Stimulated activated CD8-positive, alpha-beta memory T cell treated with anti-CD3 and anti-CD28 coated beads, Interleukin-15, amount 100 ng/mL, for 24 hours (primary cell): ENCODE measurements around the gene GASK1A.
A peak's percentile ranks its signal among the peaks of the same experiment; 100 is the strongest.

Experiments
- DNase-seq: peaks from one replicate; pipeline ENCODE4 v3.0.0-alpha.2; 2020; ENCODE audit warnings: low read depth

The GASK1A gene

GRCh38 chr3:43090238-43090637, 111.1 kb downstream of the GASK1A start:
- DNase-seq = no peak

GRCh38 chr3:43091481-43091880, 112.4 kb downstream of the GASK1A start:
- no peak for DNase-seq

GRCh38 chr3:43093006-43093405, 113.9 kb downstream of the GASK1A start:
- DNase-seq = no peak

DNA sequence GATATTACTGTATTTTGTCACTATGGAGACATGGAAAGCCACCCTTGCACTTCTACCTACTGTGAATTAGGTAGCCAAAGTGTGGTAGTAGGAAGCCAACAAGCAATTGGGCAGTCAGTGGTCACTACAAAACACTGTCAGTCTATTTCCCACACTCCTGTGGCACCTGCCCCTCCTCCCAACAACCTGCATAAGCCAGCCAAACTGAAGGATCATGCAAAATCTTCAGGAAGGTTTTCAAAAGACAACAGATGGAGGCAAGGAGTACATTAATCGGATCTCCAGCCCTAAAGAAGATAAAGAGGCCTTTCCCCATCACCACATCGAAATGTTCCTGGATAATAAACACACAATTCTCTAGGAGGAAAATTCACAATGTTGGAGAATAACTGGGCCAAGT, 114.9 kb downstream of the GASK1A start:
- DNase-seq = no peak

- DNase-seq = no peak
These were observed 115.3 kb downstream of the GASK1A start for GRCh38 chr3:43094381-43094780.

- no peak for DNase-seq
These were observed 115.7 kb downstream of the GASK1A start for GRCh38 chr3:43094851-43095250.

GRCh38 chr3:43095370-43095769, 116.3 kb downstream of the GASK1A start:
- no peak for DNase-seq

DNA sequence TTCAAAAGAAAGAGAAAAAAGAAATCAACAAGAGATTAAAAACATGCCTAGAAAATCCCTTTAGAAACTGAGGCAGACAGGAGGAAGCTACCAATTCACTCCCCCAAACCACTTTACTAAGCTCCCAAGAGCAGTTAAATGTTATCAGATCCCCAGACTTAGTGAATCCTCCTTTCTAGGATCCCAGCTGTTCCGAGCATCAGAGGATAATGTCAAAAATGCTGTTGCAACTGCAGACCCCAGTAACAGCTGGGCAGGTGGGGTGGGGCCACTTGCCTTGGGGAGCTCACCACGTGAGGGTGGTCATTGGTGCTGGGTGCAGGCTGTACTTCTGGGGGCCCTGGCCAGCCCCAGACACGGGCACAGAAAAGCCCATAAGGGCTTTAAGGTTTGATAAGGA, 117.7 kb downstream of the GASK1A start:
- DNase-seq = no peak

DNA sequence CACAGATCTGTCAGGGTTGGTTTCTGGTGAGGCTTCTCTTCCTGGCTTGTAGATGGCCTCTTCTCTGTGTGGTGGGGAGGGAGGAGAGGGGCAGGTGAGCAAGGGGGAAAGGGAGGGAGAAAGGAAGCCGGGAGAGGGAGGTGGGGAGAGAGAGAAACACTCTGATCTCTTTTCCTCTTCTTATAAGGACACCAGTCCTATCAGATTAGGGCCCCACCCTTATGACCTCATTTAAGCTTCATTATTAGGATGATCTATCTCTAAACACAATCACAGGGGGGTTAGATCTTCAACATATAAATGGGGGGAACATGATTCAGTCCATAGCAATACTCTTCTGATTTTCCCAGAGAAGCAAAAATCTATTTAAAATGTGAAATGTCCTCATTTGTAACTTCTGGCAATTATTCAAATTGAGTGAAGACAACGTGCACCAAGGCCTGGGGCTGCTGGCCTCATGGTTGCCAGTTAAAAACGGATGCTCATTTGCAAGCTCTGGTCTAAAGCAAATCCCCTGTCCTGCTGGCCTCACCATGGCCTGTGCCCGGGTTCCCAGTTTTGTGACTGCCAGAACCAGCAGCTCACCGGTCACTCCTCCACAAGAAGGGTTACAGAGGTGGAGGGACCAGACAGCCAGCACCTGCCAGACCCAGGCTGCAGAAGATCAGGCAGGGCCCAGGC, 118.4 kb downstream of the GASK1A start:
- DNase-seq = no peak

GRCh38 chr3:43098761-43099160, 119.7 kb downstream of the GASK1A start:
- no peak for DNase-seq

DNA sequence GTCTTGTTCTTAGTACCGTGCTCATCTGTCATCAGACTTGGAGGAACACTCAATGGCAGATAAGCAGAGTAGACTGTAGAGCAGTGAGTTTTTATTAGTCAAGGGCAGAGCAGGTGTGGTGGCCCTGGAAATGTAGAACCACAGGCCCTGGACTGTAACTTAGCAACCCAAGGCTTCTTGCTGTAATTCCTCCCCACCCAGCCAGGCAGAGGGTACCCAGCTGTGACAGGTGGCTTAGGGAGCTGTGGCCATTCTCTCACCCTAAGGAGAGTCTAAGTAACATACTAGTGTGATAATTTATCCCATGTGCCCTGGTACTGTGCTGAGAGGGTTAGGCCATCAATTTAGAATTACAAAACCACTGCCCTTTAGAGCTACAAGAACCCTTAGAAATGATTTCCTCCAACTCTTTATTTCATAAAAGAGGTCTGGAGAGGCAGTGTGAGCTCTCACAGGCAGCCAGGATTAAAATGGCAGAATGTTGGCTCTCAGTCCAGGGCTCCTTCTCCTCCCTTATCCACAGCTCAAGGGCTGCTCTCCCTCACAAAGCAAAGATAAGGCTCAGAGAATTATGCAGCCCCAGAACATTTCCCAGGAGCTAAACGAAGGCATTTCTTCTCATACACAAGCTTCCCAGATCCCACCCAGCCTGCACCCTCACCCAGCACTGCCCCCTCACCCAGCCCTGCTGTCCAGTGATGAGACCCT, 123.8 kb downstream of the GASK1A start:
- DNase-seq = no peak

GRCh38 chr3:43104039-43104438, 124.9 kb downstream of the GASK1A start:
- DNase-seq = no peak

GRCh38 chr3:43104660-43105595, 125.8 kb downstream of the GASK1A start:
- peak; percentile 1 for DNase-seq

DNA sequence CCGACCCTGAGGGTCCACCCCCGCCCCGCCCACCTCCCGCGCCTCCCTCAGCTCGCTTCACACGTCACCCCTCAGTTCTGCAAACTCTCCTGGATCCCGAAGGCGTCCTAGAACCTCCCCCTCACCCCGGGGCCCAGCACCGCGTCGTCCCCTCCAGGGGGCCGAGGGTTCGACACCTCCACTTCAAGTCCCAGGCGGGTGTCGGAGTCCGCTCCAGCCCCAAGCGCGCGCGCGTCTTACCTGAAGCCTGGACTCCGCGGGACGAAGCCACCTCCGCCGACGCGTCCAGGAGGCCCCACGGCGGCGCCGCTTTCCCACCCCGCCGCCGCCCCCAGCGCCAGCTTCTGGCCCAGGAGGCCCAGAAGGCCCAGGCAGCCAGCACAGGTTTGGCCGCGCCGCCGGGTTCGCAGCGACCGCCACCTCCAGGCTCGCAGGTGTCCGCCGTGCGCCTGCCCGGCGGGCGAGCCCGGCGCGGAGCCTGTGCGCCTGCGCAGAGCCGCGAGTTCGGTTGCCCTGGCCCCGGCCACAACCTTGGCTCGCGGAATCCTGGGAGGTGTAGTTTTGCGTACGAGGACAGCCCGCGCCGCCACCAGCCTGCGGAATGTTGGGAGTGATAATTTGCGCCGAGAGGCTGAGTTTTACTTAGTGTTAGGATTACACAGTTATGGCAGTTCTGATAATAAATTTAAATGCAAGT, 126.6 kb downstream of the GASK1A start, which contains the start of gene POMGNT2:
Gene POMGNT2 (minus strand): TSS at position 484 of the 697 bp plus-strand sequence. CDS start 24,648 bp downstream, outside the sequence.
- peak; percentile 79 for DNase-seq

- DNase-seq = no peak
These were observed 127.2 kb downstream of the GASK1A start for GRCh38 chr3:43106293-43106628.
